ENCODE data around the gene DNAJC18.

GRCh38 chr5:139446956-139447779, 7.8 kb upstream of the DNAJC18 start:
- TF ChIP-seq CTCF (IDR thresholded peaks at IDR 0.05; ENCODE audit: poor library complexity): no peak
- TF ChIP-seq EZH2 (IDR thresholded peaks at IDR 0.05; ENCODE audit: borderline replicate concordance): no peak

All from hepatocyte (in vitro differentiated cells).